NCI-H526 treated with DMSO at 0.1 percent for 48 hours (cell line): ENCODE results near the gene METTL18.
A peak's percentile ranks its signal among the peaks of the same experiment; 100 is the strongest.
"Not testable (repeated sequence)": the region's sequence is repeated elsewhere in the genome, so short reads cannot be mapped to it uniquely, and the experiment has no call there.

Source experiments
- DNase-seq: peaks from one replicate; lab custom pipeline; 2025; lab: John Stamatoyannopoulos, UW

The METTL18 gene

DNA sequence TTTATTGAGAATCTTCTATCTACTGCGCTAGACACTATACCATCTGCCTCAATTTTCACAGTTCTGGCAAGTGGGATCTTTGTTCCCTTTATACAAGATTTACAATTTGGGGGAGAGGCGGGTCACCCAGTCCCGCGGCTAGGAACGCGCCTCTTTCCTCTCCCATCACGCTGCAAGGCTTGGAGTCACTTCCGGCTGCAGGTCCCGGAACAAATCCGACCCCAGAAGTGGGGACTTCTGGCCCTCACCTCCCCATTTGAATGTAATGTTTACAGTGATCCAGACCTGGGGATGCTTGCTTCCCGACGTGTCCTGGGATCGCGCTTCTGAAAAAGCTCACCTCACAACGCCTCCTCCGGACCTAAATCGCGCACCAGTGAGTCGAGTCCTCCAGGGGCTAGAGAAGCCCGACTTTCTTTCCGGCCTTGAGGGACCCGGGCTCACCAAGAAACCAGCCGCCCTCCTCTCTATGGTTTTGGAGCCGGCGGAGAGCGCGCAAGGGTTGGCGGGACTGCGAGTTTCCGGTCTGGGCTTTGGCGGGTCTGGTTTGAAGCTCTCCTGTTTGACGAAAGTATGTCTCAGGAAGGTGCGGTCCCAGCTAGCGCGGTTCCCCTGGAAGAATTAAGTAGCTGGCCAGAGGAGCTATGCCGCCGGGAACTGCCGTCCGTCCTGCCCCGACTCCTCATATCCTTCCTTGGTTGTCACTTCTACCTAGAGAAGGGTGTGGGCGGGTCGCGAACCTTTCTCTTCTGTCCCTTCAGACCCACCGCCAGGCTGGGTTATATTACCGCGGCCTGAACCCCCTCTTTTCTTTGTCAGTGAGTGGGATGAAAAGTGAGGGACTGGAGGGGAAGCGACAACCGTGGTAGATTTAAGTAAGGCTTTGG, at the start of gene METTL18:
Gene METTL18 (minus strand): TSS at position 378 of the 887 bp plus-strand sequence. CDS start 1,212 bp downstream, outside the sequence.
- peak; percentile 98 for DNase-seq

DNA sequence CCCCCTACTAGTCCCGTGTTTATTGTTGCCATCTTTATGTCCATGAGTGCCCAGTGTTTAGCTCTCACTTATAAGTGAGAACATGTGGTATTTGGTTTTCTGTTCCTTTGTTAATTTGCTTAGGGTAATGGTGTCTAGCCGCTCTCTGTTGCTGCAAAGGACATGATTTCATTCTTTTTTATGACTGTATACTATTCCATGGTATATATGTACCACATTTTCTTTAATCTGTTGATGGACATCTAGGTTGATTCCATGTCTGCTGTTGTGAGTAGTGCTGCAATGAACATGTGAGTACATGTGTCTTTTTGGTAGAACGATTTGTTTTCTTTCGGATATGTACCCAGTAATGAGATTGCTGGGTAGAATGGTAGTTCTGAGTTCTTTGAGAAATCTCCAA, 44.2 kb upstream of the METTL18 start:
- DNase-seq: no peak

DNA sequence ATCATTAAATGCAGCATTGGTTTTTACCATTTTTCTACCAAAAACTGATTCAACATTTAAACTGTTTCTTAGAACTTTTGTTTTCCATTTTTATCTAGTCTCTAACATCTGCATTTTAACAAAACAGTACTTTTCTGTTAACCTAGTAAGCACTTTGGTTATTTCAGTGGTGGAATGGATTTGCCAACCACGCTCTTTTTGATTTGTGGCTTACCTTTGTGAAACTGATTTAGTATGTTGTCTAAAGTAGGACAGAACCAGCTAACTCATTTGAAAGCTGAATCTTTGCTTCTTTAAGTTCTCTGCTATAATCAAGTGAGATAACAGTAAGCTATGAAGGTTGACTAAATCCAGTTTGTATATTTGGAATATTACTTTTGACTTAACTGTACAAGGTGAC, 41.5 kb upstream of the METTL18 start:
- no peak for DNase-seq

DNA sequence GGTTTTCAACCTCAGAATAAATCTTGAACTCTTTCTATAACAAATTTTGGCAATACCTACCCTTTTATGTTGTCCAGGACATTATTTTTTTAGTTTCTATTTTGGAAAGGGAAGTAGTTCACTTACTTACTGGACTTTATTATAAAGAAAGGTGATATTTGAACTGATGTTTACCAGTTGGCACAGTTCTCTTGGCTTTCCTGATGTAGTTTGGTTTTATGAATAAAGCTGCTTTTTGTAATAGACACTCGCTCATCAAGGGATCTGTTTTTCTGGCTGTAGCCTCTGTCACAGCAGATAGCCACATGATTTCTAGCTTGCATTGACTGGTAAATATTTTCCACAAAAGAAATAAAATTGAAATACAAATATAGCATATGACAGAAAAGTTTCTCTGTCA, 40.9 kb upstream of the METTL18 start:
- no peak for DNase-seq

DNA sequence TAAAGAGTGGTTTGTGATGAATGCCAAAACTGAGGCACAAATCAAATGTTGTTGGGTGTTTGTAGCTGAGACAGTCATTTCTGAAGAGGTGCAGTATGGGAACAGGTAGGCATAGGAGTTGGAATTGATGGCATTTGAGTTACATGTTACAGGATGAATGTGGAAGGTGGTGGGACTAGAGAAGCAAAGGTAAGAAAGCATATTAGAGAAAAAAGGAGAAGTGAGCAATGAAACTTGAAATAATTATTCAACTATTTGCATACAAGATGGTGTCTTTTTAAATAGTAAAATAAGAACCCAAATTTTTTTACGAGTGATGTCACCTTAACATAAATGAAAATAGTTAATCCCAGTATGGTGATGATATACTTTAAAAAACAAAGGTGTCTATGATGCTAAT, 40.2 kb upstream of the METTL18 start:
- DNase-seq: no peak

DNA sequence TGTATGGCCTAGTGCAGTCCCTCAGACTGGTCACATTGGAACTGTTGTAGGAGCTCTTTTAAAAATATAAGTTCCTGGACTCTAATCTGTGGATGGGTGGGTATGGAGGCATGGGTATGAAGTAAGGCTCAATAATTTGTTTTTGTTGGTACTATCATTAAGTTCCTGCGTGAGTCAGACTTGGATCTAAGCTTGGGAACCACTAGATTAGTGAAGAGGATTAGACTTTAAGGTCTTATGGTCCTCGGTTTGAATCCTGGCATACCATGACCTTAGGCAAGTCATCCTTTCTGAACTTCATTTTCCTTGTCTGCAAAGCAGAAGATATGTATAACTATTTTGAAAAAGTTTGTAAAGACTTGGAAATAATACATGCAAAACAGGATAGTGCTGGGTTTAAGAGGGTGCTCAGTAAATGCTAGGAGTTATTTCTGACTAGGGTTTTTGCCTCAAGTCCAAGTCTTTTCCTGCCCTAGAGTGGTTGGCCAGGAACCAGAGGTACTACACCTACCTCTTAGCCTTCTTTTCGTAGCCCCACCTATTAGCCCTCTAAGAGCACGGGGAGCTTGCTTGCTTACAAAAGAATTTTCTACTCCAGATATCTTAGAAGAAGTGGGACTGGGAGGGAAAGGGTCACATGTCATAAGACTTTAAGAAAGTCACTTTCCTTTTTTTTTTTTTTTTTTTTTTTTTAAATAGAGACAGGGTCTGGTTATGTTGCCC, 38.6 kb upstream of the METTL18 start:
- DNase-seq: no peak

DNA sequence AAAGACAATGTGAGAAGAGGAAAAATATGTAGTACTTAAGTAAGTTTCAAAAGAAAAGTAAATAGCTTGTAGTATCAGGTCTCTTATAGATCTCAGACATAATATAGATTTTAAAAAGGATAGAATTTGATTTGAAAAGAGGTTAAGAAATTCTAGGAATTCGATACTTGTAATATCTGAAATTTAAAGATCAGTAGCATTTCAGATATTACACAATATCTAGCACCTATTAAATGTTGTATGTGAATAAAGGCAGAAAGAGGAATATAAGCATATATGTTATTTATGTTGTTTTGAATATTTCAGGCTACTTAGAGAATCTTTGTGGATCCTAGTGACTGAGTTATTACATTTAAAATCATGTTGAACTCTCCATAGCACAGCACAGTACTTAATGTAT, 35.0 kb upstream of the METTL18 start:
- DNase-seq: no peak

DNA sequence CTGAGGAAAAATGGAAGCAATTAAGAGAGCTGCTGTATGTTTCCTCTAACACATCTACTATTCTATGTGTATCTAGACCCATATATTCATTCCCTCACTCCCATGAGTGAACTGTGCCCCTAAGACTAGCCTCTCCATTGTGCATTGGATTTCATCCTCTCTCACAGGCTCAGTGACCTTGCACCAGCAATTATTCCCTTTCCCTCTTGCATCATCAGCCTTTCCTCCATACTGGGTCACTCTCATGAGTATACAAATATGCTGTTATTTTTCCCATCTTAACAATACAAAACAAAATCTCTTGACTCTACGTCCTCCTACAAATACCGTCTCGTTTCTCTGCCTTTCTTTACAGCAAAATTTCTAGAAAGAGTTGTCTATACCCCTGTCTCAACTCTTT, 29.4 kb upstream of the METTL18 start:
- DNase-seq: no peak

DNA sequence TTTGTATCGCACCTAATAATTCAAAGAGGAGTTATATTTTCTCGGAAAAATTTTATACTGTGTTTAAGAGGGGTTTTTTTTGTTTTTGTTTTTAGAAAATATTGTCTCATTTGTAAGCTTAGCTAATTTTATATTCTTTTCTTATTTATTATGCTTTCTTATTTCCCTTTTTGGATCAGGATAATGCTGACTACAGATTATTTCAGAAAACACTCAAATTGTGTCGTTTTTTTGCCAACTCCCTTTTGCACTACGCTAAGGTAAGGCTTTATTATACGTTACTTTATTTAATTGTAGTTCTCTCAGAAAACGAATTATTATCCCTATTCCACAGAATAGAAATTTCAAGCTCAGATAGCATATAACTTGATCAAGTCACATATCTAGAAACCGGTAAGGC, 26.8 kb upstream of the METTL18 start:
- no peak for DNase-seq

DNA sequence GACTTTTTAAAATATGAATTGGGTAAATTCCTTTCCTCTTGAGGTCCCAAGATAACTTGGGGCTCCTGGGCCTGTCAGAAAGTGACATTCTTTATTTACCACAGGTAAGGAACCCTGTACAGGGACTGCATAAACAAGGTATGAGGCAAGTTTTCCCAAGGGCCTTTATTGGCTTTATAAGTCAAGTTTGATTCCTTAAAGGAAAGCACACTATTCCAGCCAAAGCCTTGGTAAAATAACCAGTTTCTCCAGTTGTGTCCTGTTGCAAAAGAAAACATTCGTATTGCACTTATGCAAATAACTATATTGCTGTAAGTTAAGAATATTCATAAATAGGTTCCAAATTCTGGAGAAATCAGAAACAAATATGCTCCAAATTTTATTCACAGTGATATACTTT, 21.9 kb upstream of the METTL18 start:
- no peak for DNase-seq

DNA sequence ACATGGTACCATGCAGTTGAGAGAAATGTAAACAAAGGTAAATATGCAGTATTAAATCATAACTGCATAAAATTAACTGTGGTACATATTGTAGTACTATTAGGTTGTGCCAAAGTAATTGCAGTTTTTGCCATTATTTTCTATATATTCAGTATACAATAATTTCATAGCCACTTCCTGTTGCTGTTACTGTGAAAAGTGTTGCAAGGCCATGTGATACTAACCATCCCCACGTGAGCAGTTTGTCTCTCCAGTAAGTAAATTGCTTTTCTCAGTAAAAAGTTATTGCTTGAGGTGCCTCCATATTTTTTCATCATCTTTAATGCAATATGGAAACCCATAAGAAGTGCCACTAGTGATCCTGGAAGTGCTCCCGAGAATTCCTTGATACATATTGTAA, 19.6 kb upstream of the METTL18 start:
- DNase-seq: no peak

DNA sequence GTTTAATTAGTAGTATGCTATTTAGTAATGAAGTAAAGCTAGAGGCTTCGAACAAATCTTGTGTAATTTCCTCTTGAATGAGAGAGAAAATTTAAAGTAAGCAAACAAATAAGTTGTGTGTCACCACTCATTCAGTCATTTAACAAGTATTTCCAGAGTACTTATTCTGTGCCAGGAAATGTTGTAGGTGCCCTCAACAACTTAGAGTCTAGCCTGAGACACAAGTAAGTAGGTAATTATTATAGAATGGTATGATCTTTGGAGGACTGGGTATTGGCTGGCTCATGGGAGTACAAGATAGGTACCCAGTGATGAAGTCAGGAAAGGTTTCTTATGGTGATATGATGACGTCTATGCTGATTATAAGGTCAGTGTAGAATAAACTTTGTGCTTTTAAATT, 17.4 kb upstream of the METTL18 start:
- DNase-seq: no peak

DNA sequence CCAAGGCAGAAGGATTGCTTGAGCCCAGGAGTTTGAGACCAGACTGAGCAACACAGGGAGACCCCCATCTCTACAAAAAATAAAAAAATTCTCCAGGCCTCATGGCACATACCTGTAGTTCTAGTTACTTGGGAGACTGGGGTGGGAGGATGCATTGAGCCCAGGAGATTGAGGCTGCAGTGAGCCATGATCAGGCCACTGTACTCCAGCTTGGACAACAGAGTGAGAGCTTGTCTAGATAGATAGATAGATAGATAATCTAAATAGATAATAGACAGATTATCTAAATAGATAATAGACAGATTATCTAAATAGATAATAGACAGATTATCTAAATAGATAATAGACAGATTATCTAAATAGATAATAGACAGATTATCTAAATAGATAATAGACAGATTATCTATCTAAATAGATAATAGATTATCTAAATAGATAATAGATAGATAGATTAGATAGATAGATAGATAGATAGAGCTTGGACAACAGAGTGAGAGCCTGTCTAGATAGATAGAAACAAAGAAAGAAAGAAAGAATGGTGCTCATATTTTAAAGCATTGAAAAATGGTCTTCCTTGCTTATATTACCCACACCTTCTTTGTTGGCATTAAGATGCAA, 16.8 kb upstream of the METTL18 start:
- DNase-seq: not testable (repeated sequence)

DNA sequence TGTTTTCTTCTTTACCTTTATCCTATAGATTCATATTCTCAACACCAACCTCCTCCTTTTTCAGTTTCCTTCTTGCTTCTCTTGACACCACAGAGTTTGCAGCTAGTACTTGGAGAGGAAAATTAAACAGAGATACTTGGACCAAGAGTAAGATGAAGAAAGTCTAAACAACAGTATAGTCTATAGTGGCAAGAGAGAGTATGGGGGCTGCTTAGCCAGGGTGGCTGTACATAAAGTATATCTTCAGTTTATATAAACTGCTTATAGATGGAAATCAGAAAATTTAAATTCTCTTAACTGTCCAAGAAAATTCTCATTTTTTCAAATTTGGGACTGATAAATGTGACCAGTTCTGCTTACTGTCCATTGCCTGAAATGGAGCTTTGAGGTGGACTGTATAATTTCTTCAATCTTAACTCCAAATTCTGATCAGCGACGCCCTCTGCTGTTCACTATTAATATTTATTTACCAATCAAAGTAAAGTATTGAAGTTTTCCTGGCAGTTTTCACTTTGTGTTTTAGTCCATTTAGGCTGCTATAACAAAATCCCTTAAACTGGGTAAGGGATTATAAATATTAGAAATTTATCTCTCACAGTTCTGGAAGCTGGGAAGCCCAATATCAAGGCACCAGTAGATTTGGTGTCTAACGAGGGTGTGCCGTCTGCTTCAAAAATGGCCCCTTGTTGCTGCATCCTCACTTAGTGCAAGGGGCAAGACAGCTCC, 14.8 kb upstream of the METTL18 start:
- peak; percentile 57 for DNase-seq

DNA sequence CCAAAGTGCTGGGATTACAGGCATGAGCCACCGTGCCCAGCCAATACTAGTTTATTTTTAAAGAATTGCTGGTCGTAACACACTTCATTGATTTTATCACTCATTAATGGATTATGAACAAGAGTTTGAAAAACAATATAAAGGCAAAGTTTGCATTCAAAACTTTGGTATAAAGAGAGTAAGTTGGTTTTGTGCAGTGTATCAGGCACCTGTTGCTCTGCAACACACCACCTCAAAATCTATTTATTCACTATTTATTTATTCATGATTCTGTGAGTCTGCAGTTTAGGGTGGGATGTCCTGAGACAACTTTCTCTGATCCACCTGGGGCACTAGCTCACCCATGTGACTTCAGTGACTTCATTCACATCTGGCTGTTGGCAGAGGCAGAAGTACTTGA, 10.2 kb upstream of the METTL18 start:
- no peak for DNase-seq

DNA sequence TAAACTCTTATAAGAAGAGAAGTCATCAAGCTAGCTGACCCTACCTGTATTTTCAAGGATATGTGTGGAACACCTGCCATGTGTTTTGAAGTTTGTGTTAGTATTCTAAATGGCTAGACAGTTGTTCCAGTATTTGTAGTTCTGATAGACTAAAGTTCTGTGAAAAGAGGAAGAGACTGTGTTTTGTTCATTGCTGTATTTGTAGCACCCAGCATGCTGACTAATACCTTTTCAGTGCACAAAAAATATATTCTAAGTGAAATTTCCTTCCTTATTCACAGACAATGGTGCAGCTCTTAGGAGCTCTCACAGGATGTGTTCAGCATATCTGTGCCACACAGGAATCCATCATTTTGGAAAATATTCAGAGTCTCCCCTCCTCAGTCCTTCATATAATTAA, 8.2 kb upstream of the METTL18 start:
- no peak for DNase-seq

DNA sequence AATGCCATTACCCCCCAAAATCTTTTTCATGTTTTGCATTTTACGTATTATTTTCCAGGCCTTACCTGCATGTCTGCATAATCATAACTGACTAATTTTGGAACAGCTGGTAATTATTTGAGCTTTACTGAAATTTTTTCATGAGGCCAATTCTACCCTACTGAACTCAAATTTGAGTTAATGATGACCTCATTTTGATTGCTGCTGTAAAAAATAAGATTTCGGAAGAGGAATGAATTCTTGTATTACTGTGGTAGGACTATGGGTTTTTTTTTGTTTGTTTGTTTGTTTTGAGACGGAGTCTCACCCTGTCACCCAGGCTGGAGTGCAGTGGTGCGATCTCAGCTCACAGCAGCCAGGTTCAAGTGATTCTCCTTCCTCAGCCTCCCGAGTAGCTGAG, 2.6 kb upstream of the METTL18 start:
- DNase-seq: no peak

DNA sequence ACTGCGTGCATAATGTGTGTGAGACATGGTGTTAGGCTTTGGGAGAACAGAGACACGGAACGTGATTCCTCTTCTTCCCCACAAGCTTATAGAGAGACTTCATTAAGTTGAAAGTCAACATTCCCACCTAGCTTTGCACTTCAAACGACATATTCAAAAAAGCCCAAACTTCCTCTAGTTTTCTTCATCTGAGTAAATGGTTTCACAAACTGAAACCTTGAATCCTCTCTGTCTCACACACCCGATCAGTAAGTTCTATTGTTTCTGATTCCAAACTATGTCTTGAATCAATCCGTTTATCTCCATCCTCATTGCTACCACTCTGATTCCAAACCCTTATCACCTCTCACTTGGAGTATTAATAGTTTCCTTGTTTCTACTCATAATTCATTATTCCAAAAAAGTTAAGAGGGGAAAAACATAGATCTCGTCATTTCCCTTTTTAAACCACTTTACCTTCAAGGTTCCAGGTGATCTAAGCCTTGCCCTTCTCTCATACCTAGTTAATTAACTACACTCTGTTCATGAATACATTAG, 1.6 kb upstream of the METTL18 start:
- DNase-seq: no peak

DNA sequence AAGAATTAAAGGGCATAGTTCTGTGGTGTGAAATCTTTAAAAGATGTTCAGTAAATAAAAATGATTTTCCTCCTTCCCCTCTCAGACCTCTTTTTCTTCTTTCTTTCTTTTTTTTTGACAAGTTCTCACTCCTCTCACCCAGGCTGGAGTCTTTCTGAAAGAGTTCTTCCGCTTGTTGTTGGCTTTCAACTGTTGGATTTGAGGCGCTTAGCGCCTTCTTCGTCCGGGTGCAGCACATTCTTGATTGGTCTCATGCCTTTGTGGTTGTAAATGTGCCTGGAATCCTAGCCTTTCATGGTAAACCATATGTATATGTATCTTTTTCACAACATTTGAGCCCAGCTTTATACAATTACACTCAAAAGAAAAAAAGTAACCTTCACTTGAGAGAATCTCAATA, 980 bp upstream of the METTL18 start:
- no peak for DNase-seq

DNA sequence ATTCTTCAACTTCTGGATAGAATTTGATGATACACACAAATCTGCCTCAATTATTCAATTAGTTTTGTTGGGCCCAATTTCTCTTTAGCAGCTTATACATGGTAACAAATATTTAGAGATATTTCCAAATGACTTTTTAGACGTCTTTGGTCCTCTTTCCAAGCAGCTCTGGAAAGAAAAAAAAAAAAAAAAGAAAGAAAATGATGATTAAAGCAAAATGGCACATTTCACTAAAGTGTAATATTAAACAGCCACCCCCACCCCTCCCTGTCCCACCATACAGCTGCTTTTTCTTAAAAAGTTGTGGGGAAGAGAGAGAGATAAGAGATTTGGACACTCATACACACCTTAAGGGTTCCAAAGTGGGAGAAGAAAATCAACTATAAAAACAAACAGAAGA, 977 bp downstream of the METTL18 start:
- DNase-seq: no peak

DNA sequence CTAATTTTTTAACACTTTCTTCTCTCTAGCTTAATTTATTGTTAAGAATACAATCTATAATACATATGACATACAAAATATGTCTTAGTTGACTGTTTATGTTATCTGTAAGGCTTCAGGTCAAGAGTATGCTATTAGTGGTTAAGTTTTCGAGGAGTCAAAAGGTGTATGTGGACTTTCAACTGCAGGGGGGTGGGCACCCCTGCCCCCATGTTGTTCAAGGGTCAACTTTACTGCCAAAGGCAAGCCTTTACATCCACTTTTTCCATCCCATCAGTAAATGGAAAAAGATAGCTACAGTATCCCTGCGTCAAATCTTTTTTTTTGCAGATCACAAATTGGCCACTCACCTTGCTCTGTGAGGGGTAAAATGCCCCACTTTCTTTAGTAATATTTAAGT, 6.3 kb downstream of the METTL18 start:
- no peak for DNase-seq

DNA sequence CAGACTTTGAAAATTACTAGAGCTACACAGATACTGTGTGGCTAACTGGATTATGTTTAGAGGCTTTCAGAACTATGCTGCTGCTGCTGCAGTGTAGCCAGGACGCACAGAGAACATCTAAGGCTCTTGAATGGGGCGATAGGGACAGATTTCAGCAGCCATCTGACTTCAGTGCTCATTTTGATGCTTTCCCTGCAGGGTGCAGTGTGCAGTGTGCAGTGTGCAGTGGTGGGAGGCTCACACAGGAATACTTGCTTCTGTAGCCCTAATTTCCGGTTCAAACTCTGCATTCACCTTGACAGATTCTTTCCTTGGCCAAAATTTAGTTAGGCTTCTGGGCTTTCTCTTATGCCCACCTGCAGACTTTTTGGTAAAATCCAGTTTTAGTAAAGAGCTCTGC, 7.7 kb downstream of the METTL18 start:
- DNase-seq: no peak
